Vagina (tissue), 2 donors: ENCODE measurements around the gene VENTX.

Source experiments
- CTCF ChIP-seq, 3 experiments: fragments of 450-650 bp in 2 of 3; fragments of 200-600 bp in 1 of 3; sonication (generic) in 1 of 3; IDR thresholded peaks; one replicate each; pipeline ENCODE4 v1.5.1; 2017 to 2019; ENCODE audit warnings: antibody characterized with exemption in 3 of 3, mild to moderate bottlenecking in 2 of 3, moderate library complexity in 2 of 3
- POLR2A ChIP-seq, 2 donors: fragments of 450-650 bp; IDR thresholded peaks; one replicate each; pipeline ENCODE4 v1.6.1; 2017; ENCODE audit warnings: antibody characterized with exemption in 2 of 2, mild to moderate bottlenecking in 2 of 2, moderate library complexity in 2 of 2
- POLR2AphosphoS5 ChIP-seq, 2 donors: sonication (generic); formaldehyde crosslinking; IDR thresholded peaks; one replicate each; pipeline ENCODE4 v1.9.0; 2017; ENCODE audit warnings: antibody characterized with exemption in 2 of 2, mild to moderate bottlenecking in 2 of 2, low read depth in 1 of 2; ENCODE audit not compliant: insufficient read depth in 1 of 2

DNA sequence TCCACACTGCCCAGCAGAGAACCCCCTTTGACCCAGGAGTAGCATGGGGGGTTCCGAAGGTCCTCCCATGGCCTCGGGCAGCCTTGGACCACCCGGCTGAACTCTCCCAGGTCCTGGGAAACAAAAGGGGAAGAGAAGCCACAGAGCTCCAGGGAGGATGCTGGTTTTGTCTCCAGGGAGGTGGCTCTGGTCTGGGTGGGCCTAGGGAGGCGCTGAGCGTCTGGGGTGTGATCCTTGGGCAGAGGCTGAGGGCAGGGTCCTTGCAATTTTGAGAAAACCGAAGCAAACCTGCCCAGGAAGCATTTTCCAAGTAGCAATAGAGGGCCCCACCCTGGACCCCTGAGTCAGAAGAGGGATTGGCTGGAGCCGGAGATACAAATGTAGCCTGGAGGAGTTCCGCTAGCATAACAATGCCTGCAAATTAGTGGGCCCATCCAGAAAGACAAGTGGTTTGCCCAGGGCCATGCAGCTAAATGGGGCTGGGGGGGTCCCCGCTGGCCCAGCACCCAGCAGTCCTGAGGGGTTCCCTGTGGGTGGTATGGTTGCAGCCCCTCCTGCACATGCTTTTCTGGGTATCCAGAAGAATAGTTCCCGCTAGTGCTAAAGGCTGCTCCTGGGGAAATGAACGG lies 5.6 kb upstream of the VENTX start:
- TF ChIP-seq CTCF (IDR thresholded peaks at IDR 0.05) (no peak), POLR2A (IDR thresholded peaks at IDR 0.05) (no peak), POLR2AphosphoS5 (IDR thresholded peaks at IDR 0.05; ENCODE audit: insufficient read depth in 1 of 2, low read depth in 1 of 2) (no peak)
